Mesodermal cell (in vitro differentiated cells): ENCODE data around the gene EPHB1.

Experiments
- H3K27ac ChIP-seq: 2 replicates; pipeline ENCODE4 v1.7.0; 2013; ENCODE audit warnings: mild to moderate bottlenecking, low read depth, low read length, moderate library complexity; ENCODE audit not compliant: severe bottlenecking
- H3K36me3 ChIP-seq: 2 replicates; pipeline ENCODE4 v1.7.1; 2013; ENCODE audit warnings: mild to moderate bottlenecking, low read length, moderate library complexity; ENCODE audit not compliant: control insufficient read depth, insufficient read depth
- H3K4me1 ChIP-seq: one replicate; pipeline ENCODE4 v1.7.1; 2013; ENCODE audit warnings: mild to moderate bottlenecking, low read length; ENCODE audit not compliant: insufficient read depth, control insufficient read depth, poor library complexity, severe bottlenecking
- H3K4me3 ChIP-seq: 2 replicates; pipeline ENCODE4 v1.7.0; 2013; ENCODE audit warnings: low read length, control low read depth, mild to moderate bottlenecking; ENCODE audit not compliant: insufficient read depth, poor library complexity, severe bottlenecking; ENCODE audit errors: extremely low read depth
- H3K9me3 ChIP-seq: 2 replicates; pipeline ENCODE4 v1.7.1; 2013; ENCODE audit warnings: mild to moderate bottlenecking, low read length, moderate library complexity; ENCODE audit not compliant: control insufficient read depth
- WGBS, 2 experiments: methylation state at CpG; one replicate each; pipeline ENCODE4 v1.1.5; 2013; ENCODE audit warnings: missing lambda C conversion rate in 2 of 2; ENCODE audit not compliant: insufficient coverage in 2 of 2; 5-methylcytosine and 5-hydroxymethylcytosine counted together

EPHB1 gene

DNA sequence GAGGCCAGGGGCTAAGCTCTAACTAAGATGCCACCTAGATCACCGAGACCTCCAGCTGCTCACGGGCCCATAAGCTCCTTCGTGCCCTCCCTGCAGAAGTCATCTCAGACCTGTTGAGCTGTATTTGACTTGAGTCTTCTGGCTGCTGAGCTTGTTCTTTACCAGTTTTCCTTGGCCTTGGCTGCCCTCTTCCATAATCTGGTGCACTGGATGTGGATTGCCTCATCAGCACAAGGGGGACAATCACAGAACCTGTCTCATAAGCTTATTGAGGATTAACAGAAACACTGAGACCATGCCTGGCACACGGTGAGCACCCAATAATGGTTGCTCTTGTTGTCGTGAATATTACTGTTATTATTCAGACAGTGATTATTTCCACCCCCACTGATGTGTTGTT lies 101.1 kb downstream of the EPHB1 start:
- WGBS, 2 experiments: 100% methylated on average over 3 of the region's 5 CpGs
- H3K27ac ChIP-seq: no peak overlapping the region
- H3K9me3 ChIP-seq: no peaks in the 10 kb centered on the region
- no peak overlapping the region for H3K4me3 ChIP-seq
- no peaks in the 10 kb centered on the region for H3K36me3 ChIP-seq
- no peaks in the 10 kb centered on the region for H3K4me1 ChIP-seq

DNA sequence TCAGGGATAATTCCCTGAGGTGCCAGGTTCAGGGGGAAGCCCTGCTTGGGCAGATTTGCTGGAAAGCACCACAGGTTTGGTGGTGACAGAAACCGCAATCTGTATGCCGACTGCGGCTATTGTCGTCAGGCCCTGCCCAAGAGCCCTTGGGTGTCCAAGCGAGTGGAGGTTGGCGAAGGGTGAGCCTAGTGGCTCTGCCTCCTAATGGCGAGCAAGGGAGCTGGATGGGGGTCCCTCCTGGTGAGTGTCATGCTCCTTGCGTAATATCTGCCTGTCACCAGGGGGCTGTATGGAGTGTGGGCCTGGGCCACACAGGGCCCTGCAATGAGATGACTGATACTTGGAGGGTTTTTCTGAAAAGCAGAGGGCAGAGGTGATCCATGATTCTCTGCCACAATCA lies 101.6 kb downstream of the EPHB1 start:
- no peak overlapping the region for H3K4me3 ChIP-seq
- H3K4me1 ChIP-seq: no peaks in the 10 kb centered on the region
- H3K36me3 ChIP-seq: no peaks in the 10 kb centered on the region
- no peak overlapping the region for H3K27ac ChIP-seq
- H3K9me3 ChIP-seq: no peaks in the 10 kb centered on the region
- WGBS, 2 experiments: 93% methylated on average over 7 to 8 of the region's 8 CpGs

DNA sequence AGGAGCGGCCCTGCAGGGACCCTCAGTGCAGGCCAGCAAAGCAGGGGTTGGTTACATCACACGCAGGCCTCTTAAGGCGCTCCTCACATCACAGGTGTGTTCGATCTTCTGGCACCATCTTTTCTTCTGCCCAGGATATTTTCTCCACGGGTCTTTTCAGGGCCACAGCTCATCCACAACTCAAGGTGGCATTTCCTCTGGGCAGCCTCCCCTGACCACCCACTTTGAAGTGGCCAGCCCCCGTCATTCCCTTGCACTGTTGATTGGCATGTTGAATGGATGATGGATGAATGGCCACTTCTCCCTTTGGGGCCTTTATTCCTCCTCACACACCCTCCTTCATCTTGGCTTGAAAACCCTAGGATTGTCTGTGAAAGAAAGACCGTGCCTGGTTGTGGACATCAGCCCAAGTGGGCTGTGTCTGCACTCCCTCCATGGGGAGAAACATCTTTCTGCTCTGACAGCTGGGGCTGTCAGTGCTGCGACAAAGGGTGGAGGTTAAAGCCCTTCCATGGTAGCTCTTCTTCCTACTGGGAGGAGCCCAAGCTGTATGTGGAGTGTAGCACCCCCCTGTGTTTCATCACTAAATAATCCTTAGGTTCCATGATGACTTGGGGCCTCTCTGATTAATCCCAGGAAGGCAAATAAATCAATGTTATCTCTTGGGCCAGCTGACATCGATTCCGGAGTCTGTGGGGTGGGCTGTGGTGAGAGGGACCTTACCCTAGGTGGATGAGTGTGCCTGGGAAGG lies 102.5 kb downstream of the EPHB1 start:
- Histone ChIP-seq H3K4me1 (no peaks in the 10 kb centered on the region), H3K9me3 (no peaks in the 10 kb centered on the region)
- WGBS, 2 experiments: 92 to 100% methylated on average over 6 of the region's 10 CpGs

DNA sequence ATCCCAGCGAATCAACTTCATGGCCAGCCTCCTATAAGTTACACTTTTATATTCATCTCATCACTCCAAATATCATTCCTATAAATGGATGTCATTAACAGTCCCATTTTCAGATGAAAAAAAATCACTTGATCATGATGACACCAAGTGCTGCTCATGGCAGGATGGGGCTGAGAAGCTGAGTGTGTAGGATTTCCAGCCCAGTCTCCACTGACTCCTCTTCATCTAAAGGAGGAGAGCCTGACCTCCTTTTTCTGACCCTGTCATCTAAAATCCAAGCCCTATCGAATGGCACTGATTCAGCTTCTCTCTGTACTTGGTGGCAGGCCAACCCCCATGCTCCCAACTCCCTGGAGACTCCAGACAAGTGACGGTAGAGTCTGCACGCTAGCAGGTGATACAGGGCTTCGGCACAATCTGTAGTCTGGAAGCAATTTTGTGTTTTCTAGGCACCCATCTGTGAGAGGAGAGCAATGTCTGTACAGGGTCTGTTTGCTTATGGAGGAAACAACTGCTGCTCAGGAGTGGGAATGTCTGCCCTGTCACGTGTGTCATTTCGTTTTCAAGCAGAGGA lies 103.2 kb downstream of the EPHB1 start:
- WGBS, 2 experiments: 88 to 92% methylated on average over 6 to 7 of the region's 7 CpGs
- no peak overlapping the region for H3K4me3 ChIP-seq
- H3K36me3 ChIP-seq: no peaks in the 10 kb centered on the region
- H3K4me1 ChIP-seq: no peaks in the 10 kb centered on the region
- no peaks in the 10 kb centered on the region for H3K9me3 ChIP-seq
- H3K27ac ChIP-seq: no peak overlapping the region

More for the DNA sequence above, 102.5 kb downstream of the EPHB1 start:
- Histone ChIP-seq H3K27ac (no peak overlapping the region), H3K36me3 (no peaks in the 10 kb centered on the region), H3K4me3 (no peak overlapping the region)

DNA sequence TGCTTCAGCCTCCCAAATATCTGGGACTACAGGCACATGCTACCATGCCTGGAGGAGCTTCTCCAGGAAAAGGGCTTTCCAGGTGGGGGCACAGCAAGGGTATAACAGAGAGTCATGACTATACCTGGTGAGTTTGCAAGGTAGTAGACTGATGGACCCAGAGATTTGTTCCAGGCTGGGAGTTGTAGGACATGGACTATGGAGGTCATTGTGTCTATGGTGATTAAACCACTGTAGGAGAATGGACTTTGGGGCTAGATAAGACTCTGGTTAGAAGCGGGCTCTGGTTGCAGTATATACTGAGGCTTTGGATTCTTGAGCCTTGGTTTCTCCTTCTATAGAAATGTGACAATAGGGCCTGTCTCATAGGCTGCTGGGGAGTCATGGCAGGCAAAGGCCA lies 104.7 kb downstream of the EPHB1 start:
- no peaks in the 10 kb centered on the region for H3K9me3 ChIP-seq
- H3K4me1 ChIP-seq: no peaks in the 10 kb centered on the region
- no peaks in the 10 kb centered on the region for H3K36me3 ChIP-seq
- WGBS, 2 experiments: 100% methylated on average over 1 of the region's 1 CpG
- no peak overlapping the region for H3K27ac ChIP-seq
- no peak overlapping the region for H3K4me3 ChIP-seq

DNA sequence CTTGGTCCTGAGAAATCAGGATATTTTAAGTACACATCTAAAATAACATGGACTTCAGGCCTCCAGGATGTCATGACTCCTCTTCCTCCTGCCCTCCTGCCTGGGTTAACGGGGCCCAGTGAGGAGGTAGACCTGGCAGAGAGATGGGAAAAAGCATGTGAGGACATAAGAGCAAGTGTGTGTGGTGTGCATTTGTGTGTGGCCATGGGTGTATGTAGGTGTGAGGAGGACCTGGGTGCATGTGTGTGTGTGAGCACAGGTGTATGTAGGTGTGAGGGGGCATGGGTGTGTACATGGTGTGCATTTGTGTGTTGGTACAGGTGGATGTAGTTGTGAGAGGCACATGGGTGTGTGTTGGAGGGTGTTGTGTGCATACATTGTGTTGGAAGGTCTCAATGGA lies 105.4 kb downstream of the EPHB1 start:
- no peak overlapping the region for H3K27ac ChIP-seq
- no peaks in the 10 kb centered on the region for H3K4me1 ChIP-seq
- no peak overlapping the region for H3K4me3 ChIP-seq
- no peaks in the 10 kb centered on the region for H3K9me3 ChIP-seq
- no CpG with 5 or more reads among the region's 1 CpG for WGBS, 2 experiments
- no peaks in the 10 kb centered on the region for H3K36me3 ChIP-seq

DNA sequence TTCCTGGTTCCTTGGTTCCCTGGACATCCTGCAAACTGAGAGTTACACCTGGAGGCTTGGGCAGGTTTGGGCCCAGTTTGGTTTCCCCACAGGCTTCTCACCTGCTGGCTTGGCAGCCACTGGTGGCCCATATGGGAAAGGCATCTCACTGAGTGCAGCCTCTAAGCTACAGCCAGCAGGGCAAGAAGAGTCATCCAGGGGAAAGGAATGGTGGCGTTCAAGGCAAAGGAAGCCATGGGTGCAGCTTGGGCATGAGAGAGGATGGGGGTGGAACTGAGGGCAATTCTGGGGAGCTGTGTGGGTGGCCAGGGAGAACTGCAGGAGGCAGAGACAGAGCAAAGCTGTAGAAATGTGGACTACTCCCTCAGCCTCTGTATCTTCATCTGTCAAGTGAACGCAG lies 106.4 kb downstream of the EPHB1 start:
- H3K4me1 ChIP-seq: no peaks in the 10 kb centered on the region
- H3K36me3 ChIP-seq: no peaks in the 10 kb centered on the region
- H3K4me3 ChIP-seq: no peak overlapping the region
- no peak overlapping the region for H3K27ac ChIP-seq
- H3K9me3 ChIP-seq: no peaks in the 10 kb centered on the region
- 94 to 100% methylated on average over 1 of the region's 2 CpGs for WGBS, 2 experiments

DNA sequence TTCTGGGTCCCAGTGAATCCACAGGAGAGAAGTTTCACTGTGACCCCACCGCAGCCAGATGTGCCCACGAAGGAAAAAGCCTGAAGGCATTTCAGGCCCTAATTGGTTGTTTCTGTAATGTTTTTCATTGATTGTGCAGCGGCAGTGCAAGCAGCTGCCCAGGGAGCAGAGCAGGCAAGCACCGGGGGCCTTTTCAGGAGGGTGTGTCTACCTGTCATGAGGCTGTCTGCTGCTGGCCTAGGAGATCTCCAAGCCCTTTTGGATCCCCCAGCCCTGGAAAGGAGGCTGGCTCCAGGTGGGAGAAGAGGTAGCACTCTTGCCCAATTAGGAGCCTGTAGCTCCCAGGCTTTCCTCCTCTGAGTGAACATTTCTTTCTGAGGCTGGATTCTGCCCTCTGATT lies 108.8 kb downstream of the EPHB1 start:
- H3K4me1 ChIP-seq: no peaks in the 10 kb centered on the region
- no peak overlapping the region for H3K4me3 ChIP-seq
- H3K36me3 ChIP-seq: no peaks in the 10 kb centered on the region
- H3K27ac ChIP-seq: no peak overlapping the region
- no peaks in the 10 kb centered on the region for H3K9me3 ChIP-seq
- WGBS, 2 experiments: 94 to 96% methylated on average over 2 to 4 of the region's 4 CpGs

DNA sequence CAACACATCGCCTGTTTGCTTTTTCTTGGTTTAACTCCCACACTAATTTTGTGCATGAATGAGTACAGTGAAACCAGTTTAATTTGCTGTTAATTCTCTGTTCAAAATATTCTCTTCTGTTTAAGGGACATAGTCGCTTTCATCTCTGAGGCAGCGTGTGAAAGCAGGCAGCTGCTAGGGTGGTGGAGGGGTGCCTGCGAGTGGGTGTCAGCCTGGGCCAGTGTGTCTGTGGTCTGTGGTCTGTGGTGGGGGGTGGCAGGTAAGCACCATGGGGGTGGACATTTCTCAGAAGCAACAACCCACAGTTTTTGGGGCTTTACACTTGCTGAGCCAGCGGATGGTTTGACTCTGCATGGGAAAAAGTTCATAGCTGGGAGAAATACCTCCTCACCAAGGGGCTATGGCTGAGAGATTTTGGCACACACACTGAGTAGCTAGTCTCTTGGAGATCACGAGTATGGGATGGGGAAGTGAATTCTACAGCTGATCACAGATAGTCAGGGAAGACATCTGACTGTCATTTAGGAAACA lies 109.2 kb downstream of the EPHB1 start:
- Histone ChIP-seq H3K27ac (no peak overlapping the region), H3K4me1 (no peaks in the 10 kb centered on the region)
- 92 to 96% methylated on average over 2 to 3 of the region's 6 CpGs for WGBS, 2 experiments

DNA sequence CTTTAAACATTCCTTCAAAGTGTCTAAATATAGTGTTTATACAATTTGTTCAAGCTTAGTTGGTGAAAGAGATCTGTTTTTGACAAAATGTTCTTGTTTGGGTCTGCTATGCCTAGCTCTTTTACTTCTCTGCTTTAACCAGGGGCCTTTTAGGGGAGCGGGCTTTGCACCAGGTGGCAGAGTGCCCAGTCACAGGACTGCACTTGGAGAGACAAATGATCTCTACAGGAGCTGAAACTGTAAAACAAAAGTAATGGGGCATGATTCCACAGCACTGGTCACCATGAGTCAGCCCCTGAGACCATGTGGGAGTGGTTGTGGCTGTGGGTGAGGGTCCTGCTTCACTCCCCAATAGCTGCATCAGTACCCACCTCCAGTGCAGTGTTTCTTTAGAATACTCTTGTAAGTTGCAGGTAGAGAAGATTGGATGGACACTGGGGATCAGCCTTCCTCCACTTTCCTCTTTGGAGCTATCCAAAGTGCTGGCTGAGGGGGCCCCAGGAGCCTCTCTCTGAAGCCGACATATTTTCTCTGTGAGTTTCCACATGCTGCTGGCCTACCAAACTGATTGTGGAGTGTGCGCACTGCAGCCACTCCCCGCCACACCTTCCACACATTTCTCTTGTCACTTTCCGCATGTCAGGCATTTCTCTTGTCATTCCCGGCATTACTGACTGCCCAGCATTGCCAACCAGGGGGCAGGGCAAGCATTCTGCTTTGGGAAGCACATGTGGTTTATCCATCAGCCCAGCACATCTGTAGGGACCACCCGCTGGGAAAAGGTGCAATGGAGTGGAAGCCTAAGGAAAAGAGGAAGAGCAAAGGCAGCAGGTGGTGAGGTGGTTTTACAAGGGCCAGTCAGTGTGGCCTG lies 110.0 kb downstream of the EPHB1 start:
- H3K4me3 ChIP-seq: no peak overlapping the region
- no peaks in the 10 kb centered on the region for H3K36me3 ChIP-seq
- no peaks in the 10 kb centered on the region for H3K9me3 ChIP-seq
- 88 to 89% methylated on average over 6 to 7 of the region's 7 CpGs for WGBS, 2 experiments
- H3K4me1 ChIP-seq: no peaks in the 10 kb centered on the region
- H3K27ac ChIP-seq: no peak overlapping the region

More for the DNA sequence above, 109.2 kb downstream of the EPHB1 start:
- H3K36me3 ChIP-seq: no peaks in the 10 kb centered on the region
- no peaks in the 10 kb centered on the region for H3K9me3 ChIP-seq
- H3K4me3 ChIP-seq: no peak overlapping the region
